Bronchial epithelial cell (primary cell): ENCODE results near the gene RDH5. TPM values are rescaled to one million over a fixed set of nuclear protein-coding genes. Genes with fewer than 3 reads are reported as not detected.
A peak's percentile ranks its signal among the peaks of the same experiment; 100 is the strongest.

Experiments used
- DNase-seq: peaks from one replicate; pipeline ENCODE4 v3.0.0-alpha.2; 2010; ENCODE audit warnings: low read depth
- FAIRE-seq: peaks from 2 replicates; lab custom pipeline; 2011; peaks lifted over from hg19 to GRCh38; lab: Jason Lieb, UNC
- H3K27me3 ChIP-seq: 2 replicates; pipeline ENCODE4 v1.5.1; 2011; ENCODE audit warnings: low read length; ENCODE audit not compliant: control insufficient read depth, insufficient read depth
- H3K36me3 ChIP-seq: 2 replicates; pipeline ENCODE4 v1.5.1; 2011; ENCODE audit warnings: low read length; ENCODE audit not compliant: control insufficient read depth, insufficient read depth
- H3K4me3 ChIP-seq: 2 replicates; pipeline ENCODE4 v1.5.1; 2011; ENCODE audit warnings: mild to moderate bottlenecking, low read depth, low read length, control low read depth
- total RNA-seq: library from RNA; depleted of rRNA; stranded (reverse); fragments of >200 nt; gene quantifications from 2 replicates; pipeline ENCODE4 v1.2.1, GENCODE V29; 2014
- TF ChIP-seq, protein P1 (sequence below): IDR thresholded peaks from 2 replicates; pipeline ENCODE4 v1.5.1; 2011; ENCODE audit warnings: mild to moderate bottlenecking, moderate library complexity, low read length, control low read depth, inconsistent platforms; ENCODE audit not compliant: insufficient read depth, severe bottlenecking

Gene RDH5
- total RNA-seq, 1 donor from 2014 or later: 1.1 TPM

DNA sequence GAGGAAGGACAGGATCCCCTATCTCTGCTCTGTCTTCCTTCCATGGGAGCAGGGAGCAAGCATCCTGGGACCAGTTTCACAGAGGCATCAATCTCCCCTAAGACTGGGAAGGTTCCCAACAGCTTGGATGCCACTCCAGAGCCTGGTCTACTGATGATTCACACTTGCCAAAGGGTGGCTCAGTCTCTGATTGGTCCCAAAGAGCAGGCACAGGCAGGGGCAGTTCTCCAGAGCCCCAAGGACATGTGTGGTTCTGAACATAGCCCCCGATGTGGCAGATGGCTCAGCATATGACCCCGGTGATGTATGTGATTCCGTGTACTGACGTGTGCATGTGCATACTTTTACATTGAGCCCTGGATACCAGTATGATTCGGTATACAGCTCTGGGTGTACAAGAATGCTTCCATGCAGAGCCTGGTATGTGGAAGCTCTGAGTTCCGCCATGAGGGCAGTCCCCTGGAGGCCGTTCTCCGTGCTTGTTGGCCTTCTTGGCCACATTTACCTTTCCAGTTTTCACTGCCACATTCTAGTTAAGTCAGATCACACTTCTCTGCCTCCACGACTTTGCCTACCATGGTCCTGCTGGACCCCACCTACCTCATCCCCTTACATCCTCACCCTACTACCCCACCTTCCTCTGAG is 33.7 kb upstream of the RDH5 start:
- H3K27me3 ChIP-seq: peaks cover 2% of the 10 kb centered on the region
- TF ChIP-seq, protein P1, sequence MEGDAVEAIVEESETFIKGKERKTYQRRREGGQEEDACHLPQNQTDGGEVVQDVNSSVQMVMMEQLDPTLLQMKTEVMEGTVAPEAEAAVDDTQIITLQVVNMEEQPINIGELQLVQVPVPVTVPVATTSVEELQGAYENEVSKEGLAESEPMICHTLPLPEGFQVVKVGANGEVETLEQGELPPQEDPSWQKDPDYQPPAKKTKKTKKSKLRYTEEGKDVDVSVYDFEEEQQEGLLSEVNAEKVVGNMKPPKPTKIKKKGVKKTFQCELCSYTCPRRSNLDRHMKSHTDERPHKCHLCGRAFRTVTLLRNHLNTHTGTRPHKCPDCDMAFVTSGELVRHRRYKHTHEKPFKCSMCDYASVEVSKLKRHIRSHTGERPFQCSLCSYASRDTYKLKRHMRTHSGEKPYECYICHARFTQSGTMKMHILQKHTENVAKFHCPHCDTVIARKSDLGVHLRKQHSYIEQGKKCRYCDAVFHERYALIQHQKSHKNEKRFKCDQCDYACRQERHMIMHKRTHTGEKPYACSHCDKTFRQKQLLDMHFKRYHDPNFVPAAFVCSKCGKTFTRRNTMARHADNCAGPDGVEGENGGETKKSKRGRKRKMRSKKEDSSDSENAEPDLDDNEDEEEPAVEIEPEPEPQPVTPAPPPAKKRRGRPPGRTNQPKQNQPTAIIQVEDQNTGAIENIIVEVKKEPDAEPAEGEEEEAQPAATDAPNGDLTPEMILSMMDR: no peak
- DNase-seq: no peak
- no peak overlapping the region for H3K4me3 ChIP-seq
- no peaks in the 10 kb centered on the region for H3K36me3 ChIP-seq
- no peak for FAIRE-seq

DNA sequence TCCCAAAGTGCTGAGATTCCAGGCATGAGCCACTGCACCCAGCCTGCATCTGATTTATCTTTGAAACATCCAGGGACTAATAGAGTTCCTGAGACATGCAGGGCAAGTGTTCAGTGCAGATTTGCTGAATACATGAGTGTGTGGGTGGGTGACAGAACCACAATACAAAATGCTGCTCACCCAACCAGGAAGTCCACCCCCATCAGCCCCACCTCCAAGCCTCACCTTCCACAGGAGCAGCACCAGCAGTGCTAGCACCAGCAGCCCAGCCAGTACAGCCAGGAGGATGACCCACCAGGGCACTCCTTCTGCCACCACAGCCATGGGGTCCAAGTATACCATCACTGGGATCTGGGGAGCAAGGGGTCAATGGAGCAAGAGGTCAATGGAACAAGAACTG is 32.4 kb upstream of the RDH5 start:
- FAIRE-seq (no peak), DNase-seq (peak; percentile 36)
- Histone ChIP-seq H3K4me3 (no peak overlapping the region), H3K36me3 (no peaks in the 10 kb centered on the region), H3K27me3 (peaks cover 2% of the 10 kb centered on the region)
- TF ChIP-seq, protein P1: no peak

DNA sequence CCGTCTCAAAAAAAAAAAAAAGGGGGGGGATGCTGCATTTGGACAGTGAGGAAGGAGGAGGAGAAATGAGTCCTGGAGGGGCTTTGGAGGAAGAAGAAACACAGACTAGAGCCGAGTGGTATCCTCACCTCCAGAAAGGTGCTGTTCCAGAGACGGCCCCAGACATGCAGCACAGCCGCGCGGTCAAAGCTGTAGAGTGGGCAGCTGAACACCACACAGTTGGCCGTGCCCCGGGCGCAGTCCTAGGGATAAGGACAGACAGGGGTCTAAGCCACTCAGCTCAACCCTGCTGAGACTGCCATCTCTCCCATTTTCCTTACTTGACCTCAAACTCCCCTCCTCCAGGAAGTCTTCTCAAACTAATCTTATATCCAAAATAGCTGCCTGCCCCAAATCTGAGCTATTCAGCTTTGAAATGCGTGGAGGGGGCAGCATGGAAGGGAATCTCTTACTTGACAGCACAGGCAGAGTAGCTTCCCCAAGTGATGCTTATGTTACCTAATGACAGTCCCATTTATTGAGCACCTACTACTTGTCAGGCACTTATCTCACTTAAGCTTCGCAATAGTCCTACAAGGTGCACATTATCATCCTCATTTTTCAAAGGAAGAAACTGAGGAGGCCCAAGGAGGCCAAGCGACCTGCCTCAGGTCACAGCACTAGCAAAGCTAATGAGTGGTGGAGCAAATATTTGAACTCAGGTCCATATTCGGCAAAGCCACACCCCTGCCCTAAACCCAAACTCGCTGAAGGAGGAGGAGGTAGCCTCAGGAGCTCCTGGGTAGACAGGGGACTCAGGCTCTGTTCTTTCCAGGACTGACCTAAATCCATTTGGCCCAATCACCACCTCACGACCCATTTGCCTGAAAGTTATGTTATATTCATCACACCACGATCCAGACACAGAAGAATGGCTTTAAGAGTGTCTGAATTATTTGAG is 31.2 kb upstream of the RDH5 start:
- FAIRE-seq (no peak), DNase-seq (no peak)
- TF ChIP-seq, protein P1: no peak
- Histone ChIP-seq H3K4me3 (no peak overlapping the region), H3K36me3 (no peaks in the 10 kb centered on the region), H3K27me3 (no peaks in the 10 kb centered on the region)

DNA sequence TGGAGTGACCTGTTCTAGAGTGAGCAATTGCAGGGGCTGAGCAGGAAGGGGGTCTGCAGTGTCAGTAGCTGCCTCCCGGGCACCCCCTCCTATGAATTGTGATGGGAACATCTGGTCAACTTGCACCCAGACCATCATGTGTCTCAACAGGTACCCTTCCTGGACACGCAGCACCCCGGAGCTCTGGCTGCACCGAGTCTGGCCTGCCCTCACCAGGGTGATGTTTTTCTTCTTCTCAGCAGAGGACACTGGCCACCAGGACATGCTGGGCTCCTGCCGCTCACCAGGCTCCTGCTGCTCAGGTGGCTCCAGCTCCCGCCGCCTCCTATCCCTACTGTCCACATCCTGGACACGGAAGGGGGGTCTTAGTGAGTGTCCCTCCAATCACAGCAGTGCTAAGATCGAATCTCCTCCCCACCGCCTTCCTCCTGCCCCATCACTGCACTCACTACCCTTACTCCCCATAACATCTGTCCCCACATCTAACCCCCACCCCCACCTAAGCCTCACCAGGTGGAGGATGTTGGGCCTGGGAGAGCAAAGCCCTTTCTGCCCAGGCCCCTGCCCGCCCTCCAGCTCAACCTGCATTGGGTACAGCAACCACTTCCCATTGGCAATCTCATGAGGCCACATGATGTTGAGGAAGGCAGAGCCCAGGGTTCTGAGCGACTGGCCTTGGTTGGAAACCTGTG is 27.4 kb upstream of the RDH5 start:
- TF ChIP-seq, protein P1: no peak
- no peak overlapping the region for H3K4me3 ChIP-seq
- no peak for FAIRE-seq
- H3K36me3 ChIP-seq: no peaks in the 10 kb centered on the region
- no peaks in the 10 kb centered on the region for H3K27me3 ChIP-seq
- DNase-seq: no peak

DNA sequence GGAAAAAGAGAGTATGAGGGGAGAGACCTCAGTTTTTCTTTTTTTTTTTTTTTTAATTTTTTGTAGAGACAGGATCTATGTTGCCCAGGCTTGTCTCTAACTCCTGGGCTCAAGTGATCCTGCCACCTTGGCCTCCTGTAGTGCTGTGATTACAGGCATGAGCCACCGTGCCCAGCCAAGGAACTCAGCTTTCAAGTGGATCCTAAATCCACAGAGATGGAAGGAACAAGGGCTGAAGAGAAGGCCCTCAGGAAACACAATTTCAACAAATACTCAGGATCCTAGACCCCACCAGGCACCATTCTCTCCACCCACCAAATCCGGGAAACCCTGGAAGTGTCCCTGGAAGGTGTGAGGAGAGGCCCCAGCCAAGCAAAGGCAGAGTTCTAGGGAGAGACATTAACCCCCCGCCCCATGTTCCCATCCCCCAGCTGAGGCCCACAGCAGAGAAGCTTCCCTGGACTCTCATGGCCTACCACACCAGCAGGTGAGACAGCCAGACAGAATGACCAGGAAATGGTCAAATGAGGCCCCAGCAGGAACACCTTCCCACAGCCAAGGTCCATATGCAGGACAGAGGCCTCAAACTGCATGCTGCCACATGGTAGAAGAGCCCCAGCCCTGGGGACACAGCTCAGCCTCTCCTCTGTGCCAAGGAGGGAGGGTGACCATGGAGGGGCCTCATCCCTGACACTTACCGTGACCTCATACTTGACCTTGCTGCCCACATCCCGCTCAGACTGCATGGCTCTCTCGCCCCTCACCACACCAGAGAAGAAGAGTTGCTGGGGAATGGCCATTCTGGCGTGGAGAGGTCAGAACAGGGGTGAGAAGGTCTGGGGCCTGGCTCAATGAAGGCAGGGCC is 26.6 kb upstream of the RDH5 start:
- no peaks in the 10 kb centered on the region for H3K27me3 ChIP-seq
- no peaks in the 10 kb centered on the region for H3K36me3 ChIP-seq
- no peak overlapping the region for H3K4me3 ChIP-seq
- peak; percentile 62 for FAIRE-seq
- TF ChIP-seq, protein P1: no peak
- no peak for DNase-seq
